WTC11 (cell line): ENCODE results near the gene CPNE5.

Experiments used
- CREM ChIP-seq: sonication (generic); formaldehyde crosslinking; IDR thresholded peaks from 2 replicates; pipeline ENCODE4 v1.8.1; 2022; ENCODE audit warnings: mild to moderate bottlenecking, missing genetic modification reagents, moderate library complexity
- GTF2I ChIP-seq: fragments of 250-450 bp; sonication (Bioruptor Pico); conservative IDR thresholded peaks from 2 replicates; pipeline ENCODE4 v1.4.0; 2021; ENCODE audit warnings: mild to moderate bottlenecking
- MAX ChIP-seq: sonication (generic); formaldehyde crosslinking; IDR thresholded peaks from 2 replicates; pipeline ENCODE4 v1.8.0; 2022; ENCODE audit warnings: mild to moderate bottlenecking, missing genetic modification reagents
- NFYB ChIP-seq: sonication (generic); formaldehyde crosslinking; conservative IDR thresholded peaks from 2 replicates; pipeline ENCODE4 v1.8.0; 2022; ENCODE audit warnings: low read depth, missing genetic modification reagents
- TCF7 ChIP-seq: sonication (generic); formaldehyde crosslinking; IDR thresholded peaks from 2 replicates; pipeline ENCODE4 v1.8.0; 2022; ENCODE audit warnings: mild to moderate bottlenecking, low read depth, missing genetic modification reagents, moderate library complexity
- TP53 ChIP-seq: sonication (generic); formaldehyde crosslinking; IDR thresholded peaks from 2 replicates; pipeline ENCODE4 v1.8.1; 2023; ENCODE audit warnings: mild to moderate bottlenecking, missing genetic modification reagents
- ZNF121 ChIP-seq: sonication (generic); formaldehyde crosslinking; IDR thresholded peaks from 2 replicates; pipeline ENCODE4 v1.8.0; 2023; ENCODE audit warnings: missing genetic modification reagents
- ZNF219 ChIP-seq: sonication (generic); formaldehyde crosslinking; IDR thresholded peaks from 2 replicates; pipeline ENCODE4 v1.8.0; 2023; ENCODE audit warnings: missing genetic modification reagents, mild to moderate bottlenecking, borderline replicate concordance
- ZNF263 ChIP-seq: sonication (generic); formaldehyde crosslinking; IDR thresholded peaks from 2 replicates; pipeline ENCODE4 v1.8.1; 2022; ENCODE audit warnings: low read depth, mild to moderate bottlenecking, moderate library complexity, missing genetic modification reagents
- ZNF317 ChIP-seq: sonication (generic); formaldehyde crosslinking; IDR thresholded peaks from 2 replicates; pipeline ENCODE4 v1.8.1; 2023; ENCODE audit warnings: low read depth, mild to moderate bottlenecking, moderate library complexity, missing genetic modification reagents, borderline replicate concordance
- TF ChIP-seq, protein P1 (sequence below): fragments of 200-600 bp; IDR thresholded peaks from 2 replicates; pipeline ENCODE4 v1.8.0; 2022; ENCODE audit warnings: antibody characterized with exemption
- TF ChIP-seq, protein P2 (sequence below): sonication (generic); formaldehyde crosslinking; IDR thresholded peaks from 2 replicates; pipeline ENCODE4 v1.8.0; 2023; ENCODE audit warnings: missing genetic modification reagents, mild to moderate bottlenecking, borderline replicate concordance
- TF ChIP-seq, protein P3 (sequence below): sonication (generic); formaldehyde crosslinking; IDR thresholded peaks from 2 replicates; pipeline ENCODE4 v1.8.1; 2022; ENCODE audit warnings: low read depth, mild to moderate bottlenecking, moderate library complexity, missing genetic modification reagents, borderline replicate concordance
- TF ChIP-seq, protein P4 (sequence below): sonication (generic); formaldehyde crosslinking; IDR thresholded peaks from 2 replicates; pipeline ENCODE4 v1.8.1; 2023; ENCODE audit warnings: mild to moderate bottlenecking, missing genetic modification reagents, moderate library complexity

GRCh38 chr6:36725581-36725980 is 113.7 kb downstream of the CPNE5 start:
- TF ChIP-seq TCF7 (CRISPR knock-in tag) (no peak), GTF2I (no peak), ZNF219 (no peak), ZNF263 (CRISPR knock-in tag) (no peak), NFYB (CRISPR knock-in tag) (no peak), MAX (CRISPR knock-in tag) (no peak), ZNF317 (CRISPR knock-in tag) (no peak), TP53 (CRISPR knock-in tag) (no peak), ZNF121 (no peak), CREM (no peak)
- TF ChIP-seq, protein P1, sequence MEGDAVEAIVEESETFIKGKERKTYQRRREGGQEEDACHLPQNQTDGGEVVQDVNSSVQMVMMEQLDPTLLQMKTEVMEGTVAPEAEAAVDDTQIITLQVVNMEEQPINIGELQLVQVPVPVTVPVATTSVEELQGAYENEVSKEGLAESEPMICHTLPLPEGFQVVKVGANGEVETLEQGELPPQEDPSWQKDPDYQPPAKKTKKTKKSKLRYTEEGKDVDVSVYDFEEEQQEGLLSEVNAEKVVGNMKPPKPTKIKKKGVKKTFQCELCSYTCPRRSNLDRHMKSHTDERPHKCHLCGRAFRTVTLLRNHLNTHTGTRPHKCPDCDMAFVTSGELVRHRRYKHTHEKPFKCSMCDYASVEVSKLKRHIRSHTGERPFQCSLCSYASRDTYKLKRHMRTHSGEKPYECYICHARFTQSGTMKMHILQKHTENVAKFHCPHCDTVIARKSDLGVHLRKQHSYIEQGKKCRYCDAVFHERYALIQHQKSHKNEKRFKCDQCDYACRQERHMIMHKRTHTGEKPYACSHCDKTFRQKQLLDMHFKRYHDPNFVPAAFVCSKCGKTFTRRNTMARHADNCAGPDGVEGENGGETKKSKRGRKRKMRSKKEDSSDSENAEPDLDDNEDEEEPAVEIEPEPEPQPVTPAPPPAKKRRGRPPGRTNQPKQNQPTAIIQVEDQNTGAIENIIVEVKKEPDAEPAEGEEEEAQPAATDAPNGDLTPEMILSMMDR: no peak
- TF ChIP-seq, protein P2, sequence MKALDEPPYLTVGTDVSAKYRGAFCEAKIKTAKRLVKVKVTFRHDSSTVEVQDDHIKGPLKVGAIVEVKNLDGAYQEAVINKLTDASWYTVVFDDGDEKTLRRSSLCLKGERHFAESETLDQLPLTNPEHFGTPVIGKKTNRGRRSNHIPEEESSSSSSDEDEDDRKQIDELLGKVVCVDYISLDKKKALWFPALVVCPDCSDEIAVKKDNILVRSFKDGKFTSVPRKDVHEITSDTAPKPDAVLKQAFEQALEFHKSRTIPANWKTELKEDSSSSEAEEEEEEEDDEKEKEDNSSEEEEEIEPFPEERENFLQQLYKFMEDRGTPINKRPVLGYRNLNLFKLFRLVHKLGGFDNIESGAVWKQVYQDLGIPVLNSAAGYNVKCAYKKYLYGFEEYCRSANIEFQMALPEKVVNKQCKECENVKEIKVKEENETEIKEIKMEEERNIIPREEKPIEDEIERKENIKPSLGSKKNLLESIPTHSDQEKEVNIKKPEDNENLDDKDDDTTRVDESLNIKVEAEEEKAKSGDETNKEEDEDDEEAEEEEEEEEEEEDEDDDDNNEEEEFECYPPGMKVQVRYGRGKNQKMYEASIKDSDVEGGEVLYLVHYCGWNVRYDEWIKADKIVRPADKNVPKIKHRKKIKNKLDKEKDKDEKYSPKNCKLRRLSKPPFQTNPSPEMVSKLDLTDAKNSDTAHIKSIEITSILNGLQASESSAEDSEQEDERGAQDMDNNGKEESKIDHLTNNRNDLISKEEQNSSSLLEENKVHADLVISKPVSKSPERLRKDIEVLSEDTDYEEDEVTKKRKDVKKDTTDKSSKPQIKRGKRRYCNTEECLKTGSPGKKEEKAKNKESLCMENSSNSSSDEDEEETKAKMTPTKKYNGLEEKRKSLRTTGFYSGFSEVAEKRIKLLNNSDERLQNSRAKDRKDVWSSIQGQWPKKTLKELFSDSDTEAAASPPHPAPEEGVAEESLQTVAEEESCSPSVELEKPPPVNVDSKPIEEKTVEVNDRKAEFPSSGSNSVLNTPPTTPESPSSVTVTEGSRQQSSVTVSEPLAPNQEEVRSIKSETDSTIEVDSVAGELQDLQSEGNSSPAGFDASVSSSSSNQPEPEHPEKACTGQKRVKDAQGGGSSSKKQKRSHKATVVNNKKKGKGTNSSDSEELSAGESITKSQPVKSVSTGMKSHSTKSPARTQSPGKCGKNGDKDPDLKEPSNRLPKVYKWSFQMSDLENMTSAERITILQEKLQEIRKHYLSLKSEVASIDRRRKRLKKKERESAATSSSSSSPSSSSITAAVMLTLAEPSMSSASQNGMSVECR (CRISPR knock-in tag): no peak
- TF ChIP-seq, protein P3, sequence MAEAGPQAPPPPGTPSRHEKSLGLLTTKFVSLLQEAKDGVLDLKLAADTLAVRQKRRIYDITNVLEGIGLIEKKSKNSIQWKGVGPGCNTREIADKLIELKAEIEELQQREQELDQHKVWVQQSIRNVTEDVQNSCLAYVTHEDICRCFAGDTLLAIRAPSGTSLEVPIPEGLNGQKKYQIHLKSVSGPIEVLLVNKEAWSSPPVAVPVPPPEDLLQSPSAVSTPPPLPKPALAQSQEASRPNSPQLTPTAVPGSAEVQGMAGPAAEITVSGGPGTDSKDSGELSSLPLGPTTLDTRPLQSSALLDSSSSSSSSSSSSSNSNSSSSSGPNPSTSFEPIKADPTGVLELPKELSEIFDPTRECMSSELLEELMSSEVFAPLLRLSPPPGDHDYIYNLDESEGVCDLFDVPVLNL (CRISPR knock-in tag): no peak
- TF ChIP-seq, protein P4, sequence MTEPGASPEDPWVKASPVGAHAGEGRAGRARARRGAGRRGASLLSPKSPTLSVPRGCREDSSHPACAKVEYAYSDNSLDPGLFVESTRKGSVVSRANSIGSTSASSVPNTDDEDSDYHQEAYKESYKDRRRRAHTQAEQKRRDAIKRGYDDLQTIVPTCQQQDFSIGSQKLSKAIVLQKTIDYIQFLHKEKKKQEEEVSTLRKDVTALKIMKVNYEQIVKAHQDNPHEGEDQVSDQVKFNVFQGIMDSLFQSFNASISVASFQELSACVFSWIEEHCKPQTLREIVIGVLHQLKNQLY (CRISPR knock-in tag): no peak
